Tibial nerve (tissue), 4 donors: ENCODE data around the gene ANKRD62.
"Not testable (repeated sequence)": the region's sequence is repeated elsewhere in the genome, so short reads cannot be mapped to it uniquely, and the experiment has no call there.

Experiments
- CTCF ChIP-seq, 5 experiments: fragments of 200-600 bp in 3 of 5; fragments of 450-650 bp in 2 of 5; sonication (generic) in 3 of 5; IDR thresholded peaks; one replicate each; pipeline ENCODE4 v1.5.1; 2016 to 2019; ENCODE audit warnings: antibody characterized with exemption in 5 of 5, mild to moderate bottlenecking in 3 of 5, moderate library complexity in 2 of 5
- EP300 ChIP-seq, 2 donors: sonication (generic); formaldehyde crosslinking; IDR thresholded peaks; one replicate each; pipeline ENCODE4 v1.6.1; 2017; ENCODE audit warnings: antibody characterized with exemption in 2 of 2, mild to moderate bottlenecking in 1 of 2
- POLR2A ChIP-seq, 2 donors: fragments of 450-650 bp; IDR thresholded peaks; one replicate each; pipeline ENCODE4 v1.6.1; 2017; ENCODE audit warnings: antibody characterized with exemption in 2 of 2, mild to moderate bottlenecking in 2 of 2, moderate library complexity in 2 of 2

- not testable (repeated sequence) for TF ChIP-seq CTCF, EP300, POLR2A (IDR thresholded peaks at IDR 0.05)
Observed at GRCh38 chr18:12138831-12139230, 45.2 kb downstream of the ANKRD62 start.
